HFFc6 (cell line): ENCODE data around the gene MFRP. TPM values are rescaled to one million over a fixed set of nuclear protein-coding genes. Genes with fewer than 3 reads are reported as not detected.

Experiments
- DNase-seq: peaks from one replicate; pipeline ENCODE4 v3.0.0-alpha.2; 2018
- H3K27ac Mint-ChIP-seq: 2 replicates; pipeline ENCODE4 v1.8.0; 2020; ENCODE audit warnings: mild to moderate bottlenecking, mixed read lengths
- H3K27me3 Mint-ChIP-seq: 2 replicates; pipeline ENCODE4 v1.8.0; 2021; ENCODE audit warnings: mild to moderate bottlenecking, moderate library complexity, mixed read lengths; ENCODE audit not compliant: insufficient read depth
- H3K36me3 Mint-ChIP-seq: 2 replicates; pipeline ENCODE4 v1.8.0; 2021; ENCODE audit warnings: low read depth, mixed read lengths
- H3K4me1 Mint-ChIP-seq: 2 replicates; pipeline ENCODE4 v1.8.0; 2020; ENCODE audit warnings: low read depth, mixed read lengths
- H3K4me3 Mint-ChIP-seq: 2 replicates; pipeline ENCODE4 v1.8.0; 2020; ENCODE audit warnings: mild to moderate bottlenecking, moderate library complexity, mixed read lengths
- H3K9me3 Mint-ChIP-seq: 2 replicates; pipeline ENCODE4 v1.8.0; 2020; ENCODE audit warnings: mild to moderate bottlenecking, mixed read lengths
- CTCF ChIP-seq: fragments of 200-600 bp; sonication (generic); IDR thresholded peaks from 2 replicates; pipeline ENCODE4 v1.5.0; 2021; ENCODE audit warnings: antibody characterized with exemption, mild to moderate bottlenecking
- total RNA-seq, 6 experiments: library from RNA; stranded (reverse); fragmentation: NEBNext Ultra II Directional; extraction: Animal tissue kit (Norgen Biotek cat#: 25700); gene quantifications; 2 replicates in 1 of 6; 3 replicates in 5 of 6; pipeline ENCODE4 v1.2.3, GENCODE V29; 2021

MFRP gene
- total RNA-seq, 6 experiments from 2014 or later = not detected

DNA sequence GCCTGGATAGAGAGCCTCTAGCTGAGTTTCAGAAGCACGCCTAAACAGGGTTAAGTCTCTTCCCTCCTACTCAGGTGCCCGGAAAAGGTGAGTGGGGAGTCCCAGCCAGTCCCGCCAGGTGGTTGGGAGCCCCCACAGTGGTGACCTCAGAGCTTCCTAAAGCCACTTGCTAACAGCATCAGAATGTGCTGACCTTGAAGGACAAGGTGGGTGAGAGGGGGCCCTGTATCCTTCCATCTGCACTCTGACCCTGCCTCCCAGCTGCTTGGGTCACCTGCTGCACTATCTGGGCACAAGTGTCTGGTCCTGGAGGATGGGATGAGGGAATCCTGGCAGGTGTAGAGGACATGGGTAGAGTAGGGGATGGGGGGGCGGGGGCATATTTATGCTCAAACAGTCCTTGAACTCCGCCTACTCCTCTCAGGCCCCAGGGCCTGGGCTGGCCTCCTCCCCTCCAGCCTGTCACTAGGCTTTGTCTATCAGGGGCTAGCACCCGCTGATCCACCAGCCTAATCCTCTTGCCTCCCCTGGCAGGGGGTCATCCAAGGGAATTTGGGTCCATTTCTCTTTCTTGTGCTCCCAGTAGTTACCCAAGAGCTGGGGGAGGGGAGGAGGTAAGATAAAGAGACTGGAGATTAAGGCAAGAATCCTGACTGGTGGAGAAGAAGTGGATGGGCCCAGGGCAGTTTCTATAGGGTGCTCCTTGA, 31.6 kb upstream of the MFRP start:
- no peaks in the 10 kb centered on the region for H3K9me3 Mint-ChIP-seq
- TF ChIP-seq CTCF = no peak
- H3K27me3 Mint-ChIP-seq = no peaks in the 10 kb centered on the region; the same call in 1 of the 2 replicates
- H3K4me1 Mint-ChIP-seq = peaks cover 39% of the 10 kb centered on the region
- no peak overlapping the region for H3K4me3 Mint-ChIP-seq
- H3K27ac Mint-ChIP-seq = no peak overlapping the region
- DNase-seq = no peak
- H3K36me3 Mint-ChIP-seq = no peaks in the 10 kb centered on the region

DNA sequence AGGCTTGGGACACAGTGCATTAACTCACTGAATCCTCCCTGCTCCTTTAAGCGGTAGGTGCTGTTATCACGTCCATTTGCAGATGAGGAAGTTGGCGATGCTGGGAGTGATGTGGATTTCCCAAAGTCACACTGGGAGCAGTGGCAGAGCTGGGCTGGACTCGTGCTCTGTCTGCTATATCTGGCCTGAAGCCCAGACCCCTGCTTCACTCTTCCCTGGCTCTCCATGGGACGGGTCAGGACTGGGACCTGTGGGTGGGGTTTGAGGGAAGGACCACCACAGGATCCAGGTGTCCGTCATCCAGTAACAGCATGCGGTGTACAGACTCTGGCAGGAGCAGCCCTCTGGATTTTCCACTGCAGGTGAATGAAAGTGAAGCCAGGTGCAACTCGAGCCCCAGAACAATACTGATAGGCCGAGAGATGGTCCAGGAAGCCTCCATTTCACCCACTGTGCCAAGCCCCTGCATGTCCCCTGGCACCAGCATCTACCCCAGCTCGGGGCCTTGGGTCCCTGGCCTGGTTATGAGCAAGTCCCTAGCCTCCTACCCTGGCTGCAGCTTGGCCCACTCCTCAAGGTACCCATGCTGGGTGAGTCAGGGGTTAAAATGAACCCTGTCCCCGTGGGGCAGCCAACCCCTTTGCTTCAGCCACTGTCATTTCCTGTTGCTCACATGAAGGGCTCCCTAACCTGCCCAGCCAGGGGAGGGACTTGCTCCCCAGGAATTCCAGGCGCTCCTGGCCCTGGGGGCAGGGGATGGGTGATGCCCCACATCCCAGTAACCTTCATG, 30.8 kb upstream of the MFRP start:
- Mint-ChIP-seq H3K4me1 (peaks cover 39% of the 10 kb centered on the region), H3K36me3 (no peaks in the 10 kb centered on the region), H3K27me3 (no peaks in the 10 kb centered on the region; the same call in 1 of the 2 replicates), H3K4me3 (no peak overlapping the region), H3K9me3 (no peaks in the 10 kb centered on the region), H3K27ac (no peak overlapping the region)
- DNase-seq = no peak
- no peak for TF ChIP-seq CTCF

GRCh38 chr11:119376197-119376847, 29.8 kb upstream of the MFRP start:
- DNase-seq = no peak
- no peak overlapping the region for H3K4me3 Mint-ChIP-seq
- no peaks in the 10 kb centered on the region for H3K9me3 Mint-ChIP-seq
- no peaks in the 10 kb centered on the region for H3K36me3 Mint-ChIP-seq
- TF ChIP-seq CTCF = no peak
- H3K27me3 Mint-ChIP-seq = no peaks in the 10 kb centered on the region; the same call in 1 of the 2 replicates
- peak overlapping the region; percentile 83 for H3K27ac Mint-ChIP-seq
- peaks cover 39% of the 10 kb centered on the region for H3K4me1 Mint-ChIP-seq

DNA sequence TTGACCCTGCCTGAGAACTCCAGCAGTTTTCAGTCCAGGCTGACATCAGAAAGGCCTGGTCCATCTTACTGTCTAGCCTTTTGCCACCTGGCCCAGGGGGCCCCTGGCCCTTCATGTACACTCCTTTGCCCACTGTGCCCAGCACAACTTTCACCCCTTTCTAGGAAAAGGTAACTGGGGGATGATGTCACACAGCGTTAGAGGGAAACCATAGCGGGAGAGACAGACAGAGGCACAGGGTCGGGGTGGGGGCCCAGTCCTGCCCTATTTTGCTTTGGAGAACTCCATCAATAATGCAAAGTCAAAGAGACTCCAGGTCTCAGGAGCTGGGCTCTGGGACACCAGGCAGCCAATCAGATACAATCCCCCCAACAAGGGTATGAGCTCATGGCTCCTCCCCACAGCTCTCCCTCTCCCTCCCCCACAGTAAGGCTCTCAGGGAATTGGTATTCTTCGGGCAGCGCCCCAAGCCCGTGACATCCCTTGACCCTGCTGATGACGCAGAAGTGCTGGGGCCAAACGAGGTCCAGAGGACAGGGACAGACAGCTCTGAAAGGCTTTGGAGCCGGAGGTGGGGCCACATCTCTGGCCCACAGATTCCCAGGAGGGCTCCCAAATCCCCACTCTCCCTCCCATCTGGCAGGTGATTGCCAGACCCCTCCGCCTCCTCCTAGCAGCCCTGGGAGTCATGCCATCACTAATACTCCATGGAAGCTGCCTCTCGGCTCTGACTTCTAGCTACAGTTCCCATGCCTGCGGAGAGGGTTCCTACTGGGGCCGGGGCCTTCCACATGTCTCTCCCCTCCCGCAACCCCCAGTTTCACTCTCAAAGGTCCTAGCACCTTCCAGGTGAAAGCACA, 29.1 kb upstream of the MFRP start:
- Mint-ChIP-seq H3K4me1 (peaks cover 39% of the 10 kb centered on the region), H3K4me3 (no peak overlapping the region), H3K9me3 (no peaks in the 10 kb centered on the region), H3K27ac (peak overlapping the region; percentile 69), H3K36me3 (no peaks in the 10 kb centered on the region), H3K27me3 (no peaks in the 10 kb centered on the region; the same call in none of the 2 replicates)
- peak; percentile 77 for DNase-seq
- no peak for TF ChIP-seq CTCF
